ENCODE data around the gene RAB44.

The RAB44 gene

GRCh38 chr6:36780442-36781177, 83.0 kb downstream of the RAB44 start:
- TF ChIP-seq CTCF (IDR thresholded peaks at IDR 0.05; ENCODE audit: insufficient read depth, missing control alignments): no peak
- no peak for DNase-seq (ENCODE audit: insufficient read length, low spot score)
- no peak for FAIRE-seq

- DNase-seq (ENCODE audit: insufficient read length, low spot score): no peak
- no peak for TF ChIP-seq CTCF (IDR thresholded peaks at IDR 0.05; ENCODE audit: insufficient read depth, missing control alignments)
- FAIRE-seq: no peak
Measured at GRCh38 chr6:36781669-36782068, 84.0 kb downstream of the RAB44 start.
